Measurements from ENCODE around the gene HDAC3.
A peak's percentile ranks its signal among the peaks of the same experiment; 100 is the strongest.

HDAC3 gene

GRCh38 chr5:141657937-141658545 lies 21.4 kb upstream of the HDAC3 start:
- DNase-seq (ENCODE audit: low read depth in 2 of 2) = no peak

- DNase-seq (ENCODE audit: low read depth in 2 of 2) = no peak
Observed at GRCh38 chr5:141657404-141657803, 20.8 kb upstream of the HDAC3 start.

- DNase-seq (ENCODE audit: low read depth in 2 of 2) = no peak
Observed at GRCh38 chr5:141656396-141656795, 19.7 kb upstream of the HDAC3 start.

- DNase-seq (ENCODE audit: low read depth in 2 of 2) = no peak
Observed at GRCh38 chr5:141655020-141655419, 18.4 kb upstream of the HDAC3 start.

- no peak for DNase-seq (ENCODE audit: low read depth in 2 of 2)
Observed at GRCh38 chr5:141654298-141654697, 17.6 kb upstream of the HDAC3 start.

GRCh38 chr5:141651728-141652105 lies 15.1 kb upstream of the HDAC3 start:
- DNase-seq (ENCODE audit: low read depth in 2 of 2) = no peak

- peak; percentile 80 to 85 for DNase-seq (ENCODE audit: low read depth in 2 of 2)
Observed at GRCh38 chr5:141650851-141651727, 14.4 kb upstream of the HDAC3 start, which contains the start of gene FCHSD1. Gene FCHSD1 (minus strand): TSS chr5:141651418. CDS start chr5:141651368, 50 bp downstream.

- DNase-seq (ENCODE audit: low read depth in 2 of 2) = no peak
Observed at GRCh38 chr5:141649972-141650371, 13.3 kb upstream of the HDAC3 start.

- no peak for DNase-seq (ENCODE audit: low read depth in 2 of 2)
Observed at GRCh38 chr5:141649056-141649688, 12.5 kb upstream of the HDAC3 start.

GRCh38 chr5:141647851-141648250 lies 11.2 kb upstream of the HDAC3 start:
- no peak for DNase-seq (ENCODE audit: low read depth in 2 of 2)

GRCh38 chr5:141647242-141647641 lies 10.6 kb upstream of the HDAC3 start:
- no peak for DNase-seq (ENCODE audit: low read depth in 2 of 2)

GRCh38 chr5:141646026-141646425 lies 9.4 kb upstream of the HDAC3 start:
- no peak for DNase-seq (ENCODE audit: low read depth in 2 of 2)

GRCh38 chr5:141641634-141642267 lies 5.1 kb upstream of the HDAC3 start:
- peak in 1 of 2 donors; percentile 20 for DNase-seq (ENCODE audit: low read depth in 2 of 2)

- no peak for DNase-seq (ENCODE audit: low read depth in 2 of 2)
Observed at GRCh38 chr5:141640698-141641097, 4.0 kb upstream of the HDAC3 start.

- DNase-seq (ENCODE audit: low read depth in 2 of 2) = no peak
Observed at GRCh38 chr5:141640051-141640415, 3.4 kb upstream of the HDAC3 start.

GRCh38 chr5:141639357-141640050 lies 2.9 kb upstream of the HDAC3 start:
- DNase-seq (ENCODE audit: low read depth in 2 of 2) = no peak

- DNase-seq (ENCODE audit: low read depth in 2 of 2) = no peak
Observed at GRCh38 chr5:141638771-141639170, 2.1 kb upstream of the HDAC3 start.

GRCh38 chr5:141637767-141638419 lies 1.2 kb upstream of the HDAC3 start:
- peak; percentile 35 to 39 for DNase-seq (ENCODE audit: low read depth in 2 of 2)

- peak; percentile 36 to 47 for DNase-seq (ENCODE audit: low read depth in 2 of 2)
Observed at GRCh38 chr5:141637123-141637766, 596 bp upstream of the HDAC3 start.

GRCh38 chr5:141636106-141636412 lies 590 bp downstream of the HDAC3 start:
- DNase-seq (ENCODE audit: low read depth in 2 of 2) = no peak

GRCh38 chr5:141635646-141636045 lies 1.0 kb downstream of the HDAC3 start:
- no peak for DNase-seq (ENCODE audit: low read depth in 2 of 2)
